ENCODE data around the gene ARIH1. TPM values are rescaled to one million over a fixed set of nuclear protein-coding genes. Genes with fewer than 3 reads are reported as not detected.

Gene ARIH1
- total and polyA plus RNA-seq, 2 donors (not counting 1 experiment from before 2014, with no cell fraction given): 27.9 to 62.3 TPM

GRCh38 chr15:72541674-72542073 is 67.5 kb downstream of the ARIH1 start:
- TF ChIP-seq CTCF (conservative IDR thresholded peaks at IDR 0.05 in 1 of 2, IDR thresholded peaks at IDR 0.05 in 1 of 2; ENCODE audit: low read depth in 1 of 2, low read length in 2 of 2) (no peak), EZH2 (IDR thresholded peaks at IDR 0.05; ENCODE audit: low read length, missing control alignments) (no peak)
- no peak overlapping the region for H3K27ac ChIP-seq (ENCODE audit: insufficient read depth, low read length)
- H2AFZ ChIP-seq (ENCODE audit: low read length): no peak overlapping the region
- no peaks in the 10 kb centered on the region for H3K4me1 ChIP-seq (ENCODE audit: control insufficient read depth, extremely low read depth, insufficient read depth, low read length)
- H3K4me2 ChIP-seq (ENCODE audit: extremely low read depth, insufficient read depth, low read length): no peak overlapping the region
- H4K20me1 ChIP-seq (ENCODE audit: control insufficient read depth, extremely low read depth, insufficient read depth, low read length): no peaks in the 10 kb centered on the region
- H3K9ac ChIP-seq (ENCODE audit: insufficient read depth, low read length): no peak overlapping the region
- H3K36me3 ChIP-seq (ENCODE audit: control insufficient read depth, insufficient read depth, low read length): no peaks in the 10 kb centered on the region
- H3K27me3 ChIP-seq (ENCODE audit: control insufficient read depth, insufficient read depth, low read length): no peaks in the 10 kb centered on the region
- H3K79me2 ChIP-seq (ENCODE audit: control insufficient read depth, insufficient read depth, low read length): peaks cover 16% of the 10 kb centered on the region
- no peak overlapping the region for H3K4me3 ChIP-seq (replicated peaks in 1 of 4; ENCODE audit: control extremely low read depth in 1 of 4, insufficient read depth in 1 of 4, low read depth in 3 of 4, low read length in 4 of 4)
- DNase-seq (ENCODE audit: low read depth in 2 of 2): no peak
- H3K9me3 ChIP-seq (ENCODE audit: control insufficient read depth, insufficient read depth, low read depth, low read length): no peaks in the 10 kb centered on the region

- Histone ChIP-seq H4K20me1 (ENCODE audit: control insufficient read depth, extremely low read depth, insufficient read depth, low read length) (no peaks in the 10 kb centered on the region), H3K4me1 (ENCODE audit: control insufficient read depth, extremely low read depth, insufficient read depth, low read length) (no peaks in the 10 kb centered on the region)
Observed at GRCh38 chr15:72545156-72545555, 71.0 kb downstream of the ARIH1 start.

More at GRCh38 chr15:72545156-72545555, 71.0 kb downstream of the ARIH1 start:
- Histone ChIP-seq H3K9ac (ENCODE audit: insufficient read depth, low read length) (no peak overlapping the region), H3K36me3 (ENCODE audit: control insufficient read depth, insufficient read depth, low read length) (peaks cover 4% of the 10 kb centered on the region), H3K9me3 (ENCODE audit: control insufficient read depth, insufficient read depth, low read depth, low read length) (no peaks in the 10 kb centered on the region), H3K79me2 (ENCODE audit: control insufficient read depth, insufficient read depth, low read length) (peaks cover 10% of the 10 kb centered on the region), H3K4me3 (replicated peaks in 1 of 4; ENCODE audit: control extremely low read depth in 1 of 4, insufficient read depth in 1 of 4, low read depth in 3 of 4, low read length in 4 of 4) (no peak overlapping the region), H3K27me3 (ENCODE audit: control insufficient read depth, insufficient read depth, low read length) (no peaks in the 10 kb centered on the region), H3K27ac (ENCODE audit: insufficient read depth, low read length) (no peak overlapping the region), H2AFZ (ENCODE audit: low read length) (no peak overlapping the region), H3K4me2 (ENCODE audit: extremely low read depth, insufficient read depth, low read length) (no peak overlapping the region)
- TF ChIP-seq CTCF (conservative IDR thresholded peaks at IDR 0.05 in 1 of 2, IDR thresholded peaks at IDR 0.05 in 1 of 2; ENCODE audit: low read depth in 1 of 2, low read length in 2 of 2): no peak
- no peak for TF ChIP-seq EZH2 (IDR thresholded peaks at IDR 0.05; ENCODE audit: low read length, missing control alignments)
- no peak for DNase-seq (ENCODE audit: low read depth in 2 of 2)
